H1 (cell line): ENCODE measurements around the gene TLX1. TPM values are rescaled to one million over a fixed set of nuclear protein-coding genes. Genes with fewer than 3 reads are reported as not detected.

Experiments used
- BRCA1 ChIP-seq: IDR thresholded peaks from 2 replicates; pipeline ENCODE4 v1.6.1; 2012; ENCODE audit warnings: low read depth, low read length, improper control_type of control experiment
- EZH2 ChIP-seq: fragments of 200-600 bp; sonication (generic); IDR thresholded peaks from 2 replicates; pipeline ENCODE4 v1.7.1; 2012; ENCODE audit warnings: low read depth, mild to moderate bottlenecking, moderate library complexity, low read length, inconsistent platforms; ENCODE audit not compliant: severe bottlenecking
- RNF2 ChIP-seq: fragments of 200-900, 300-1000 bp; sonication (generic); IDR thresholded peaks from 2 replicates; pipeline ENCODE4 v1.7.1; 2016; ENCODE audit warnings: borderline replicate concordance, low read depth, mild to moderate bottlenecking, antibody characterized with exemption, low read length; ENCODE audit not compliant: poor library complexity, severe bottlenecking; ENCODE audit errors: missing control alignments
- SP2 ChIP-seq: IDR thresholded peaks from 2 replicates; pipeline ENCODE4 v1.6.1; 2012; ENCODE audit warnings: mild to moderate bottlenecking, low read length, inconsistent platforms
- SUZ12 ChIP-seq: fragments of 200-600 bp; sonication (generic); IDR thresholded peaks from 2 replicates; pipeline ENCODE4 v1.6.1; 2012; ENCODE audit warnings: mild to moderate bottlenecking, inconsistent platforms, low read length, moderate library complexity, mixed read lengths
- TAF7 ChIP-seq: optimal IDR thresholded peaks from 2 replicates; pipeline ENCODE3; 2011; ENCODE audit warnings: low read depth, mild to moderate bottlenecking, inconsistent platforms, low read length, moderate library complexity, borderline replicate concordance
- polyA plus RNA-seq, 7 experiments: library from polyadenylated mRNA; depleted of rRNA in 3 of 7; stranded (reverse) in 5 of 7; unstranded in 2 of 7; fragments of >200 nt in 5 of 7; fragments of 200-250 nt in 2 of 7; gene quantifications; 1 replicate in 5 of 7; 2 replicates in 1 of 7; 4 replicates in 1 of 7; pipeline versions ENCODE4 v1.2.1 to v1.2.3, GENCODE V29; 2011 to 2013; ENCODE audit warnings: missing spikeins in 2 of 7, mixed read lengths in 2 of 7
- total RNA-seq: library from RNA; stranded (reverse); fragmentation: NEBNext Ultra II Directional; extraction: Animal tissue kit (Norgen Biotek cat#: 25700); gene quantifications from 2 replicates; pipeline ENCODE4 v1.2.1, GENCODE V29; 2021

TLX1 gene
- total and polyA plus RNA-seq, 2 of the 8 experiments (the other 6 are each of a cell fraction or from before 2014, with no cell fraction given), result not detected

- TF ChIP-seq RNF2 (peak; percentile 81), BRCA1 (no peak), TAF7 (no peak), SP2 (no peak), EZH2 (peak; percentile 73), SUZ12 (peak; percentile 53; the same call in 1 of the 2 replicates)
Measured at GRCh38 chr10:101123815-101124617, 7.1 kb upstream of the TLX1 start (continued).
